Measurements from ENCODE around the gene APOL5. TPM values are rescaled to one million over a fixed set of nuclear protein-coding genes. Genes with fewer than 3 reads are reported as not detected.

Gene APOL5
- total RNA-seq, 1 donor from 2014 or later, result not detected

DNA sequence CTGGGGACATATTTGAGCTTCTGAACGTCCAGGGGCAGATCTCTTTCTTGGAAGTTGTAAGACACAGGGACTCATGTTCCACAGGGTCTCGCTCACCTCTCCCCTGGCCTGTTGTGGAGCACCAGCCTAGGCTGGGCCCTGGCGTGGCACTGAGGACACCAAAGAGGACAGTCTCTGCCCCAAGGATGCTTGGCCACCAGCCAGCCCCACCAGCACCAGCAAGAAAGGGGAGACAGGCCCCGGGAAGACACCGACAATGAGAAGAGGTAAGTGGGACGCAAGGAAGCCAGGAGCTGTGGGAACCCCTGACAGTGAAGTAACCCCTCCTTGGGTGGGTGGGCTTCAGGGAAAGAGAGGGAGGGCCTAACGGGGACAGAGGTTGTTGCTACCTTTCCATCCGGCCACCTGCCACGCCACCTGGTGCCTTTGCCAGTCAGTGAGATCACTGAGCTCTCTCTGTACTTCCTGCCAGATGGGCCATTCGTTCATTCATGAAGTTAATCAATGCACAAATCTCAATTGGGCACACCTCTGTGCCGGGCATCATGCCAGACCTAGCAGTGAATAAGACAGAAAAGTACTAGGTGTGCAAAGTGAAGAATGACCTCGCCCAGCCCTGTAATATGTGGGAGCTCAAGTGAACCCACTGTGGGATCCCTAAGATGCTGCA is 11.1 kb downstream of the APOL5 start:
- no peaks in the 10 kb centered on the region for H3K9me3 ChIP-seq
- no peaks in the 10 kb centered on the region for H3K27me3 ChIP-seq
- intact Hi-C loops (cut with DNase I), result no loop called here
- H3K4me3 ChIP-seq, result no peak overlapping the region
- no peaks in the 10 kb centered on the region for H3K4me1 ChIP-seq
- no peak for DNase-seq (ENCODE audit: low spot score in 2 of 2)
- H3K27ac ChIP-seq, result no peak overlapping the region
- TF ChIP-seq, protein P1, sequence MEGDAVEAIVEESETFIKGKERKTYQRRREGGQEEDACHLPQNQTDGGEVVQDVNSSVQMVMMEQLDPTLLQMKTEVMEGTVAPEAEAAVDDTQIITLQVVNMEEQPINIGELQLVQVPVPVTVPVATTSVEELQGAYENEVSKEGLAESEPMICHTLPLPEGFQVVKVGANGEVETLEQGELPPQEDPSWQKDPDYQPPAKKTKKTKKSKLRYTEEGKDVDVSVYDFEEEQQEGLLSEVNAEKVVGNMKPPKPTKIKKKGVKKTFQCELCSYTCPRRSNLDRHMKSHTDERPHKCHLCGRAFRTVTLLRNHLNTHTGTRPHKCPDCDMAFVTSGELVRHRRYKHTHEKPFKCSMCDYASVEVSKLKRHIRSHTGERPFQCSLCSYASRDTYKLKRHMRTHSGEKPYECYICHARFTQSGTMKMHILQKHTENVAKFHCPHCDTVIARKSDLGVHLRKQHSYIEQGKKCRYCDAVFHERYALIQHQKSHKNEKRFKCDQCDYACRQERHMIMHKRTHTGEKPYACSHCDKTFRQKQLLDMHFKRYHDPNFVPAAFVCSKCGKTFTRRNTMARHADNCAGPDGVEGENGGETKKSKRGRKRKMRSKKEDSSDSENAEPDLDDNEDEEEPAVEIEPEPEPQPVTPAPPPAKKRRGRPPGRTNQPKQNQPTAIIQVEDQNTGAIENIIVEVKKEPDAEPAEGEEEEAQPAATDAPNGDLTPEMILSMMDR (IDR thresholded peaks at IDR 0.05), result no peak
- H3K36me3 ChIP-seq, result no peaks in the 10 kb centered on the region

DNA sequence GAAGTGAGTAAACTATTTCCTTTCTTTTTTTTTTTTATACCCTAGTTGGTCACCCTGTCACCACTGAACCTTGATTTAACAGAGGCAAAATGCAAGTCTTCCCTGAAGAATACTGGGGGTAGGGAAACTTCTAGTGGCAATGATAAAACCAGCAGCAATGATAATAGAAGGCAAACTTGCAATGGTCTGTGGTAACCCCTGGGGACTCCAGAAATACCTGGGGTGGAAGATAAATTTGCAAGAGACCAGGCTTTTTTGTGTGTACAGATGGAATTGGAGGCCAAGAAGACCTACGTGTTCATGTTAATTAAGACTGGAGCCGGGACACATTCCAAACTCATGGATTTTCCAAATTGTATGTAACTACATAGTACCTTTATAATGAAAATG is 11.6 kb downstream of the APOL5 start:
- Histone ChIP-seq H3K9me3 (no peaks in the 10 kb centered on the region), H3K36me3 (no peaks in the 10 kb centered on the region), H3K4me3 (no peak overlapping the region), H3K4me1 (no peaks in the 10 kb centered on the region), H3K27ac (no peak overlapping the region), H3K27me3 (no peaks in the 10 kb centered on the region)
- TF ChIP-seq, protein P1 (IDR thresholded peaks at IDR 0.05), result no peak
- no peak for DNase-seq (ENCODE audit: low spot score in 2 of 2)
- intact Hi-C loops (cut with DNase I), result no loop called here

- TF ChIP-seq, protein P1 (IDR thresholded peaks at IDR 0.05), result no peak
- no peaks in the 10 kb centered on the region for H3K9me3 ChIP-seq
- no peaks in the 10 kb centered on the region for H3K27me3 ChIP-seq
- H3K27ac ChIP-seq, result no peak overlapping the region
- no peak overlapping the region for H3K4me3 ChIP-seq
- H3K36me3 ChIP-seq, result no peaks in the 10 kb centered on the region
- H3K4me1 ChIP-seq, result no peaks in the 10 kb centered on the region
- intact Hi-C loops (cut with DNase I), result no loop called here
- DNase-seq (ENCODE audit: low spot score in 2 of 2), result no peak
These were observed 13.6 kb downstream of the APOL5 start for GRCh38 chr22:35731321-35731720.

GRCh38 chr22:35732116-35732515 is 14.4 kb downstream of the APOL5 start:
- no peaks in the 10 kb centered on the region for H3K27me3 ChIP-seq
- no peaks in the 10 kb centered on the region for H3K9me3 ChIP-seq
- no peak overlapping the region for H3K4me3 ChIP-seq
- no peak overlapping the region for H3K27ac ChIP-seq
- TF ChIP-seq, protein P1 (IDR thresholded peaks at IDR 0.05), result no peak
- H3K36me3 ChIP-seq, result no peaks in the 10 kb centered on the region
- intact Hi-C loops (cut with DNase I), result no loop called here
- no peaks in the 10 kb centered on the region for H3K4me1 ChIP-seq
- no peak for DNase-seq (ENCODE audit: low spot score in 2 of 2)

DNA sequence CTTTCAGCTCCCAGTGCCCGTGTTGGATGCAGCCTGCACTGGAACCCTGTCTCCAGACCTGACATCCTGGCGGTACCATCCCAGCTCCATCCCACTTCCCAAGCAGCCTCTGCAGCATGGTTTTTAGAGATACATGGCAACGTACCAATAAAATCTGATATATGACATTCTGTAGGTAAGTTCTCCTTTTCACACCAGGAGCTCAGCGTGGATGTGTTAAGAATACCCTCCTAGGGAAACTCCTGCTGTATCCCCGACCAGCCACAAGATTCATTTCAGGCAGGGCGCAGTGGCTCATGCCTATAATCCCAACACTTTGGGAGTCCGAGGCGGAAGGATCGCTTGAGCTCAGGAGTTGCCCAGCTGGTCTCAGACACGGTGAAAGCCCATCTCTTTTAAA is 15.4 kb downstream of the APOL5 start:
- TF ChIP-seq, protein P1 (IDR thresholded peaks at IDR 0.05), result no peak
- H3K4me3 ChIP-seq, result no peak overlapping the region
- H3K36me3 ChIP-seq, result peaks cover 0 to 5% of the 10 kb centered on the region in 2 donors
- no peak overlapping the region for H3K27ac ChIP-seq
- intact Hi-C loops (cut with DNase I), result no loop called here
- no peak for DNase-seq (ENCODE audit: low spot score in 2 of 2)
- H3K4me1 ChIP-seq, result no peaks in the 10 kb centered on the region
- no peaks in the 10 kb centered on the region for H3K27me3 ChIP-seq
- H3K9me3 ChIP-seq, result no peaks in the 10 kb centered on the region

Data from ascending aorta (tissue), 2 donors.